Activated naive CD8-positive, alpha-beta T cell treated with anti-CD3 and anti-CD28 coated beads, Interleukin-2, amount 50 U/mL, for 24 hours (primary cell): ENCODE data around the gene GFRA4.

Experiments
- ATAC-seq: fragments of 150-1000 bp; cut with Tn5 transposase; one replicate; pipeline ENCODE4 v1.10.0; 2021
- DNase-seq: peaks from one replicate; pipeline ENCODE4 v3.0.0; 2021
- H3K27ac Mint-ChIP-seq: one replicate; pipeline ENCODE4 v1.8.0; 2021; ENCODE audit warnings: mild to moderate bottlenecking, mixed read lengths
- H3K27me3 Mint-ChIP-seq: one replicate; pipeline ENCODE4 v1.8.0; 2021; ENCODE audit warnings: mixed read lengths
- H3K36me3 Mint-ChIP-seq: one replicate; pipeline ENCODE4 v1.8.0; 2021; ENCODE audit warnings: low read depth, mixed read lengths
- H3K4me1 Mint-ChIP-seq: one replicate; pipeline ENCODE4 v1.8.0; 2021; ENCODE audit warnings: mixed read lengths
- H3K4me3 Mint-ChIP-seq: one replicate; pipeline ENCODE4 v1.8.0; 2021; ENCODE audit warnings: mild to moderate bottlenecking, moderate library complexity, mixed read lengths
- H3K9me3 Mint-ChIP-seq: one replicate; pipeline ENCODE4 v1.8.0; 2021; ENCODE audit warnings: mixed read lengths

Gene GFRA4

DNA sequence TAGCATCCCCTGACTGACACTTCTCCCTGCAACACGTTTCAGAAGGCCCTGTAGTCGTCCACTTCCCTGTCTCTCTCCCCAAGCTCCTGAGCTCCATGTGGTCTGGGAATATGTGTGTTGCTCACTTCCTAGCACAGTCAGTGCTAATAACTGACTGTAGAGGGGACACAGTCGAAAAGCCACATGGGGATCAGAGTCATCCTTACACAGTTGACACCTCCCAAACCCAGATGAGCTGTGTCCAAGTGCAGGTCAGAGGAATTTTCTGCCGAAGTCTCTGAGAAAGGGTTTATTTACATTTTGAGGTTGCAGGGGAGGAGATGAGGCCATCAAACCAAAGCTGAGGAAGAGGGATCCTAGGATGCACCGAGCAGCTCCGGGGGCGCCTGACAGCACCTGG is 22.1 kb upstream of the GFRA4 start:
- H3K4me1 Mint-ChIP-seq, result no peaks in the 10 kb centered on the region
- H3K27me3 Mint-ChIP-seq, result peaks cover 34% of the 10 kb centered on the region
- H3K27ac Mint-ChIP-seq, result no peak overlapping the region
- H3K36me3 Mint-ChIP-seq, result no peaks in the 10 kb centered on the region
- no peaks in the 10 kb centered on the region for H3K9me3 Mint-ChIP-seq
- ATAC-seq (no peak), DNase-seq (no peak)
- H3K4me3 Mint-ChIP-seq, result no peak overlapping the region

DNA sequence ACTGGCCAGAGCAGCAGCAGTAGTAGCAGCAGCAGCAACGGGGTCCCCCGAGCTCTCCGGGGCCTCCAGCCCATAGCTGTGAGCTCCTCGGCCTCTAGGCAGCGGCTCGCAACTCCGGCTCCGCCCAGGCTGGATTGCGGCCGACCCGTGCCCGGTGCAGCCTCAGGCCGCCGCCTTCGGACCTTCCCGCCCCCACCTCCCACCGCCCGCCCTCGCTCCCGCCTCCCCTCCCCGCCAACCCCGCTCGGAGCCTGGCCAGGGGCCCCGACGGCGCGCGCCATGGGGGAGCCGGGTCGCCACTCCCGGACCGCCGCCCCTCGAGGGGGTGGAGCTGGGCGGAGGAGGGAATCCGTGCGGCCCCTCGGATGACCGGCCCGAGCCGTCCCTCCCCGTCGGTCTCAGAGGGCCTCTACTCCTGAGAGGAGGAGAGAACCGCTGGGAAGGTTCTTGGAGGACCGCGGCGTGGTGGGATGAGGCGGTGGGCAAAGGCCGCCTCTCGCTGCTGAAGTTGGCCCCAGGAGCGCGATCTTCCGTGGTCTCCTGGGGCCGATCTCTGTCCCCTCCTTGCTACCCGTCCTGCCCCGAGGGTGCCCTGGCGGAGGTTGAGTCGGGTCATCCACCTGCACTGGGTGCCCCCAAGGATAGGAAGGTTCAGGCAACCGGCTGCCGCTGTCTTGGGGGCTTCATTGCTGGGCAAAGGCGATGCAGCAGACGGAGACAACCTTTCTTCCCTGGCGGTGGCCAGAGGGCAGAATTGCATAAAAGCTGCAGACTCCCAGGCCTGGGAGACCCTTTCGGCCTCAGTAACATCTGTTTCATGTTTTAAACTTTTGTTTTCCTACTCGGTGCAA is 19.0 kb upstream of the GFRA4 start, which contains the start of gene ADAM33:
Gene ADAM33 (minus strand): TSS at position 80 of the 851 bp plus-strand sequence. CDS start 6 bp downstream, at position 74.
- no peak for DNase-seq
- Mint-ChIP-seq H3K4me3 (no peak within 1 kb of the TSS), H3K9me3 (no peaks in the 10 kb centered on the region), H3K4me1 (no peaks in the 10 kb centered on the region), H3K27ac (no peak within 1 kb of the TSS), H3K36me3 (no peaks in the 10 kb centered on the region), H3K27me3 (peaks cover 45% of the 10 kb centered on the region)
- ATAC-seq, result no peak

DNA sequence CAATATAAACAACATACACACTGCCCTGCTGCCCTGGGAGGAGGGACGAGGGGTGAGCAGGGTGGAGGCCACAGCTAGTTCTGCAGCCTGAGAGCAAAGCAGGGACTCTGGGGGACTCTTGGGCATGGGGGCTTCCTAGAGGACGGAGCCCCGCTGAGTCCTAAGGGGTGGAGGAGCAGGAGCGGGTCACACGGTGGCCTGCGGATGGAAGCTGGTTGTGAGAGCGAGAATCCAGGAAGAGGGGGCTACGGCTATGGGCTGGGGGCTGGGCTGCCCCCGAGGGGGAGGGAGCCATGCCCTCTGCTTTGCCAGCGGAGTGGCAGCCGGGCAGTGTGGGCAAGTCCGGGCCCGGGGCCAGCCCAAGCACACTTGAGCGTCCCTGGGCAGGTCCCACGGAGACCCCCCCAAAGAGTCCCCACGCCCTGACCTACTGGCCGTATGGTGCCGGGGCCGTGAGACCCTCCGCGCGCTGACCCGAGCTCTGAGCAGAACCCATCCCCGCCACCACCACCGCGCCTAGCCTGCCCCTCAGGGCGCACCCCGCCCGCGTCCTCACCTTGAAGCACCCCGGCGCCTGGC is 18.2 kb upstream of the GFRA4 start:
- no peaks in the 10 kb centered on the region for H3K36me3 Mint-ChIP-seq
- DNase-seq (no peak), ATAC-seq (no peak)
- H3K4me3 Mint-ChIP-seq, result no peak overlapping the region
- H3K4me1 Mint-ChIP-seq, result no peaks in the 10 kb centered on the region
- no peaks in the 10 kb centered on the region for H3K9me3 Mint-ChIP-seq
- H3K27me3 Mint-ChIP-seq, result peaks cover 49% of the 10 kb centered on the region
- no peak overlapping the region for H3K27ac Mint-ChIP-seq

DNA sequence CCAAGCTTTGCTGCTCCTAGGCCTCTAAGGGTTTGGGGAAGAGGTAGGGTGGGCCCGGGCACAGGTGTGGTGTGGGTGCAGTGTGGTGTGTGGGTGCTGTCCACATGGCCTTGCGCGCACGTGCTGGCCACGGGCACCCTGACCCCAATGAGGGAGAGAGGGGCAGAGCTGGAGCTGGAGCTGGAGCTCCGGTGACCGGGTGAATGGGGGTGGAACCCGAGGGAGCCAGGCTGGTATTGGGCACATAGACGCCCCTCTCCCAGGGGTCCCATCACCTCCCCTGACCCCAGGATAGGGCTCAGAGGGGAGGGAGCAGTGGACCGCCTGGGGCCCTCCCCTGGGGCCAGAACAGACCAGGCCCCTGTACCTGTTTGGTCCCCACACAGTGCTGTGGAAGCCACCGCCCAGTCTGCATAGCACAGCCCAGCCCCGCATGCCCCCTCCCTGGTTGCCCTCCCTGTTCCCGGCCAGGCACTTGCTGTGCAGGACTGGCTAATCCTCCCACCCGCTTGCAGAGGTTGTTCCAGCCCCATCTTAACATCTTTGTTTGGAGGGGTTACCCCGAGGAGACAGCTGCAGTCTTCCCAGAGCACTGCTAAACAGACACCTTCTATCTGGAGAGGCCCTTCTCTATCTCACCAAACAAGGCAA is 17.6 kb upstream of the GFRA4 start:
- Mint-ChIP-seq H3K9me3 (no peaks in the 10 kb centered on the region), H3K36me3 (no peaks in the 10 kb centered on the region), H3K4me3 (no peak overlapping the region), H3K27me3 (peaks cover 49% of the 10 kb centered on the region), H3K4me1 (no peaks in the 10 kb centered on the region), H3K27ac (no peak overlapping the region)
- ATAC-seq, result no peak
- no peak for DNase-seq

DNA sequence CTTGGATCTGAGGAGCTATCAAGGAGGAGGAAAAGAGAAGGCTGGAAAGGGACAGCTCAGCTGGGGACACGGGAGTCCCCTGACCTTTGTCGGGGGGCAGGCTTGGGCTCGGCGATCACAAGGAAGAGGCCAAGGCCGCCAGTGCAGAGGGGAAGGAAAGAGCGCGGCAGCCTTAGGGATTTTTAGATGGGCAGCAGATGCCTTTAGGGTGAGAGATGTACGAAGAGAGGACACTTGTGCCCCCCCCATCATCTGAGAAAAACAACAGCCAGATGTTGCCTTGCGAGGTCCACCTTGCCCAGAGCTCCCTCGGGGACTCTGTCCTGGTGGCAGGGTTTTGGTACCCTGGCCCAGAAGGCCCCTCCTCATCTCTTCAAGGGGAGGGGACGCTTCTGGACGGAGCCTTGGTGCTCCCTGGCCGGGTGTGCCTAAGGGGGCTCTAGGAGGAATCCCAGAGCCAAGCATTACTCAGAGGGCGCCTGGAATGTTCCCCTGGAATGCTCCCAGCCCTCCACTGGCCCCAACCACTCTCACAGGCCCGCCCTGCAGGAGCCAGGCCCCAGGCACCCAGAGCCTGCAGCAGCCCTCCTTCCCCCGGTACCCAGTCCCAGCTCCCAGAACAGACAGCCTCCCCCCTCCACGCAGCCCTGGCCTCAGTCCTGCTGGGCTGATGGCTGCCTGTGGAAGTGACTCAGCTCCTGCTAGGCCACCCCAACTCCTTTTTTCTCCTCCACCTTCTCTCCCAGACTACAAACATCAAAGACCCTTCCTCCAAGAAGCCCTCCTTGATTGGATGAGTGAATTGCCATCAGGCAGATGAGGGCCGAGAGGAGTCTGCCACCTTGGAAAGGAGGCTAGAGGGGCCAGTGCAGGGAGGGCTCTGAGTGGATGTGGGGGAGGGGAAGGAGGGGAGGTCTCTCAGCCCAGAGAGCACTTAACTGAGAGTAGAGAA is 16.8 kb upstream of the GFRA4 start:
- no peak for DNase-seq
- Mint-ChIP-seq H3K27me3 (peaks cover 52% of the 10 kb centered on the region), H3K27ac (no peak overlapping the region), H3K9me3 (no peaks in the 10 kb centered on the region), H3K4me1 (no peaks in the 10 kb centered on the region), H3K36me3 (no peaks in the 10 kb centered on the region), H3K4me3 (no peak overlapping the region)
- ATAC-seq, result no peak

DNA sequence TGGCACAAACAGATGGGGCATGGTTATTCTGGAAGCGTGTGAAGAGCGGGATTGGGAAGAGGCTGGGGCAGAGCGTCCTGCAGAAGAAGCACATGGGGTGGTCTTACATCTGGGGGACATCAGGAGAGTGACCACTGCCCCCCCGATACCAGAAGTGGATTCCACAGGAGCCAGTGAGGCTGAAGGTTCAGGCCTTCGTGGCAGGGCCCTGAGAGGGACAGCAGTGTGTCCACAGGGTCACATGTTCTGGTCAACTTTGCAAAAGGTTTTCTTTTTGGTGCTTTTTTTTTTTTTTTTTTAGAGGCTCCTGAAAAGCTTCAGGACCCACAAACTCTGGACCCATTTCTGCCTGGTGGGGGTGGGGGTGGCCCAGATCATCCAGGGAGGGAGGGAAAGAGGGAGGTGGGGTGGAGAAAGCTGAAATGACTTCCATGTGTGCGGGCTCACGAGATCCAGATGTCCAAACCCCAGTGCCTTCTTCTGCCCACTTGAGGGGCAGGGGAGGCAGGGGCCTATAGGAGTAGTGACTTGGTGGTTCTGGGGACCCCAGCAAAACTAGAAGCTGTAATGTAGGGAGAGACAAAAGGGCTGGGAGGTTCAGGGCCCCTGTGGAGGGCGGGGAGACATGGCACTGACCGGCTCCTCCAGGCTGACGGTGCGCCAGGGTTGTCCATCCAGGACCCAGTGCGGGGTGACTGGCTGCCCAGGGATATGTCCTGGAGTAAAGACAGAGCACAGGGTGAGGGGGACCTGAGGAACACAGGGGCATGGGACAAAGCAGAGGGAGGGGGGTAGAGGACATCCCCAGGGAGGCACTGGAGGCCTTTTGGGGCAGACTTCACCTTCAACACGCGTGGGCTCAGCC is 15.9 kb upstream of the GFRA4 start:
- peaks cover 51% of the 10 kb centered on the region for H3K27me3 Mint-ChIP-seq
- no peak overlapping the region for H3K4me3 Mint-ChIP-seq
- no peaks in the 10 kb centered on the region for H3K36me3 Mint-ChIP-seq
- no peak for DNase-seq
- no peaks in the 10 kb centered on the region for H3K4me1 Mint-ChIP-seq
- H3K27ac Mint-ChIP-seq, result no peak overlapping the region
- H3K9me3 Mint-ChIP-seq, result no peaks in the 10 kb centered on the region
- no peak for ATAC-seq

DNA sequence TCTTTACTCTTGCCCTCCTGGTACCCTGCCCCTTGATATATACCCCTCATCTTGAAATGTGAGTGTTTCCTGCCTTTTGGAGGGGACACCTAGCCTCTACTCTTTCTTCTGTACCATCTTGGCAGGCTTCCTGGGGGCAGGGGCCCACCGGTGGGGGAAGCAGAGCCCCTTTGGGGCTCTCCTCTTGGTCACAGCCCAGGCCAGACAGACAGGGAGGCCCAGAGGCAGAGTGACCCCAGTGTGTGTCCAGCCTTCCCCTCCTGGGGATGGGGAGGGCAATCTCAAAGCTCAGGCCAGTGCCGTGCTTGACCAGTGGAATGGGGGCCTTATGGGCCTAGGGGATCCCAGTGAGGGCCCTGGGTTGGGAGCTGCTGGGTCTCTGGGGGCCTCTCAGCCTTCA is 15.0 kb upstream of the GFRA4 start:
- DNase-seq, result no peak
- Mint-ChIP-seq H3K36me3 (no peaks in the 10 kb centered on the region), H3K27ac (no peak overlapping the region), H3K9me3 (no peaks in the 10 kb centered on the region), H3K4me3 (no peak overlapping the region), H3K4me1 (no peaks in the 10 kb centered on the region), H3K27me3 (peaks cover 50% of the 10 kb centered on the region)
- no peak for ATAC-seq

DNA sequence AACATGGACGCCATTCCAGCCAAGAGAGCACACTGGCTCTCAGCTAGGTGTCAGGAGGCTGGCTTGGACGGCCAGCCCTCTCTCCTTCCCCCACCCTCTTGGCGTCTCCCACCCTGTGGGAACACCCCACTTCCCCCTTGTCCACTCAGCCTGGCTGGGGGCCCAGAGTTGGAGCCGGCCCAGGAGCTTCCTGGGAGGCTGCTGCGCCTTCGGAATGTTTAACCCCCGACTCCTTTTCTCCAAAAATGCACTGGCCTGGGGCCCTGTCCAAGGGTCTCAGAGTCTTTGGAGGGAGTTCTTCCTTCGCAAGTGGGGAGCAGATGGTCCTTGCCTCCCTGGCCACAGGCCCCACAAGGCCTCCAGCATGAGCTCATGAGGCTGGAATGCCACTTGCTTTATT is 14.5 kb upstream of the GFRA4 start:
- Mint-ChIP-seq H3K4me1 (peaks cover 2% of the 10 kb centered on the region), H3K9me3 (no peaks in the 10 kb centered on the region), H3K27me3 (peaks cover 51% of the 10 kb centered on the region), H3K4me3 (no peak overlapping the region), H3K36me3 (no peaks in the 10 kb centered on the region), H3K27ac (no peak overlapping the region)
- DNase-seq, result no peak
- ATAC-seq, result no peak

DNA sequence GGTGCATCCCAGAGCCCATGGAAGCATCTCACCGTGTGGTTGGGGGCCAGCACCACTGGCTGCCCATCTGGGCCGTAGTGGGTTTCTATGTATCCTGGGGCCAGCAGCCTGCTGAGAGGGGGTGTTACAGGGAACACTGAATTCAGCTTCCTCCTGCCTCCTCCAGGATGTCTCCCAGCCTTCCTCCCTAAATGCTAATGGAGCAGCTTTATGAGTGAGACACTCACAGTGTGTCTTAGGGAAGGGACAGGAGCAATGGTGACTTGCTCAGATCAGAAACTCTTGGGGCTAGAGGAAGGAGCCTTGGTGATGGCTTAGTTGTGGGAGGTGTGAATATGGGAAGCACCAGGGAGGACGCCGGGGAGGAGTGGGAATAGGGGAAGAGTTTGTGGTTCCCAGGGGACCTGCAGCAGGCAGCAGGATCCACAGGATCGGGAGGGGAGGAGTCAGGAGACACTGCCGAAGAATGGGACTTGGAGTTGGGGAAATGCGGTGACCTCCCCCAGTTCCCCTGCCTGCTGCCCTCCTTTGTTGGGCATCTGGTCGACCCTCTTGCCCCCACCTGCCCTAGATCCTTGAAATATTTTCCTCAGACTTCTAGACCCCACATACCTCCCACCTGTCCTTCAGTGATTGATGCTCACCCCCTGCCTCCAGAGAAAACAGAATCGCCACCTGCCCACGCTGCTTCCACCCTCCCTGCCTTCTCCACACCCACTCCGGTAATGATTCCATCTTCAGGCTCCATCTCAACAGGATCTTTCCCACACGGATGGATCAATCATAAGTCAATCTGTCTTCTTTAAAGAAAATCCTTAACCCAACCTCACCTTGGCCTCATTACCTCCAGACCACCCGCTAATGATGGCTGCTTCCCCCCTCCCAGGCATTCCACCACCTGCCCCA is 12.0 kb upstream of the GFRA4 start:
- peaks cover 48% of the 10 kb centered on the region for H3K27me3 Mint-ChIP-seq
- H3K27ac Mint-ChIP-seq, result no peak overlapping the region
- DNase-seq (no peak), ATAC-seq (no peak)
- H3K36me3 Mint-ChIP-seq, result no peaks in the 10 kb centered on the region
- H3K4me3 Mint-ChIP-seq, result no peak overlapping the region
- no peaks in the 10 kb centered on the region for H3K9me3 Mint-ChIP-seq
- H3K4me1 Mint-ChIP-seq, result peaks cover 4% of the 10 kb centered on the region

DNA sequence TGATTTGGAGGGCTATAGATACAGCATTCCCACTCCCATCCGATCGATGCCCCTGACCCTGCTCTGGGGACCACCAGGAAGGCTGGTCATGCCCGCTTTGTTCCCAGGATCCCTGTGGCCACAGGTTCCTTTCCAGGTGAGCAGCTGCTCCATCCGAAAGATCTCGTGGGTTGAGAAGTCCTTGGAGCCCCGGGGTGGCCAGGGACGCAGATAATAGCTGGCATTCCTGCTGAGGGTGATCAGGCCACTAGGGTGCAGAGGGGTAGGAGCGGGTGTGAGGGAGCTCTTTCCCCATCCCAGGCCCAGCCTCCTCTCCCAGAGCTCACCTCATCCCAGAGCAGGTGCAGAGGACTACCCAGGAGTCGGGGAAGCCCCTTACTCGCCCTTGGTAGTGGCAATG is 11.2 kb upstream of the GFRA4 start:
- Mint-ChIP-seq H3K27ac (no peak overlapping the region), H3K4me3 (no peak overlapping the region), H3K9me3 (no peaks in the 10 kb centered on the region), H3K4me1 (peaks cover 4% of the 10 kb centered on the region), H3K27me3 (peaks cover 51% of the 10 kb centered on the region), H3K36me3 (no peaks in the 10 kb centered on the region)
- no peak for DNase-seq
- no peak for ATAC-seq

DNA sequence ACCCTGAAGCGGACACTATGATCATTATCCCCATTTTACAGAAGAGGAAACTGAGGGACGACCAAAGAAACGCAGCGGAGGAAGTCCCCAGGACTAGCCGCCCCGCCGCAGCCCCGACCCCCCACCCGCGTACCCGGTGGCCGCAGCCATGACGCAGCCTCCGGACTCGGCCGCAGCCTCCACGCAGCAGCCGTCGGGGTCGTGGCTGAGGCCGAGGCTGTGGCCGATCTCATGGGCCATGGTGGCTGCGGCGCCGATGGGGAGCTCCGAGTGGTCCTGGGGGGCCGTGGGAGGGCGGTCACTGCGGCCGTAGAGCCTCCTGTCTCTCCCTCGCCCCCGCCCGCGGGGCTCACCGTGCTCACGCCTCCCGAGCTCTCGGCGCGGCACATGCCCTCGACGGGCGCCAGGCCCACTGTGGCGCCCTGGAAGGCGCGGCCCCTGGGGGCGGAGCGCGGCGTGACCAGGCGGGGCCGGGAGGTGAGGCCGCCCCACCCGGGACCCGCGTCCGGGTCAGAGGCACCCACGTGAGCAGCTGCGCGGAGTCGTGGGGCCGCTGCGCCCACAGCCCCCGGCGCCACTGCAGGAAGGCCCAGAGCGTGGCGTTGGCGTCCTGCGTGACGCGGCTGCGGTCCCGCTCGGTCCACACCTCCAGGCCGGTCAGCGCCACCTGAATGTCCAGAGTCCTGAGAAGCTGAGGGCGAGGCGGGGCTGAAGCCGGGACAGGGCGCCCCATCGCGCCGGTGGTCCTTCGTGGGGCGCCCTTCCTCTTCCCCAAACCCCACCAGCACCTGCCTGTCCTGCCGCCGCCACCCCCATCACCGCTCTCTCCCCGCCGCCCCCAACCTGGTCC is 10.2 kb upstream of the GFRA4 start:
- Mint-ChIP-seq H3K36me3 (no peaks in the 10 kb centered on the region), H3K27me3 (peaks cover 47% of the 10 kb centered on the region), H3K4me3 (no peak overlapping the region), H3K4me1 (peaks cover 4% of the 10 kb centered on the region), H3K9me3 (no peaks in the 10 kb centered on the region), H3K27ac (no peak overlapping the region)
- ATAC-seq, result no peak
- DNase-seq, result no peak

DNA sequence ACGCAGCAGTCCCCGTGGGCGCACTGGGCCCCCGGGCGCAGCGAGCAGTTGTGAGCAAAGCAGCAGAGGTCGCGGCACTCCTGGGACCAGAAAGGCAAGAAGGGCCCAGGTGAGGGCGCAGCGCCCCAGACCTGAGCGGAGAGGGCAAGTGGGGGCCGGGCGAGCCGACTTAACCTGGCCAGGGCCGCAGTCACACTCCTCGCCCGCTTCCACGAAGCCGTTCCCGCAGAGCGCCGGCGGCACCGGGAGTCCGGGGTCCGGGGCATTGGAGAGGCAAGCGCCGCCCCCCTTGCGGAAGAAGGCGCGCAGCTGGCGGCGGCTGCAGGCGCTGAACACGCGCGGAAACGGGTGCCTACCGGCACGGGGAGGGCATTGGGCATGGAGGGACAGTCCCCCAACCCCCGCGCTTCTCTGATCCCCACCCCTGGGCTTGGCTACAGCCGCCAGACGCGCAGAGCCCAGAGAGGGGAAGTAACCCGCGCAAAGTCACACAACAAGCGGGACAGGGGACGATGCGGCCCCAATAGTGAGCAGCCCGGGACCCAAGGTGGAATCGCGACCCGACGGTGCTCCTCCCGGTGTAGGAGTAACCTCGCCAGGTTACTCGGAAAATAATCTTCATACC is 9.5 kb upstream of the GFRA4 start:
- H3K9me3 Mint-ChIP-seq, result no peaks in the 10 kb centered on the region

More for the DNA sequence above, 9.5 kb upstream of the GFRA4 start:
- Mint-ChIP-seq H3K27me3 (peaks cover 47% of the 10 kb centered on the region), H3K27ac (no peak overlapping the region), H3K4me3 (no peak overlapping the region), H3K36me3 (no peaks in the 10 kb centered on the region), H3K4me1 (peaks cover 4% of the 10 kb centered on the region)
- ATAC-seq (peak; percentile 7), DNase-seq (no peak)
